GM19463 (cell line): Measurements from ENCODE around the gene PLSCR1.
"Not testable (repeated sequence)": the region's sequence is repeated elsewhere in the genome, so short reads cannot be mapped to it uniquely, and the experiment has no call there.

Source experiments
- ATAC-seq: cut with Tn5 transposase; IDR thresholded peaks from one replicate; pipeline ENCODE4 v1.9.1; 2021; ENCODE audit warnings: mild to moderate bottlenecking, moderate library complexity; ENCODE audit not compliant: unreplicated experiment

The PLSCR1 gene

GRCh38 chr3:146485297-146485696, 59.1 kb downstream of the PLSCR1 start:
- no peak for ATAC-seq

GRCh38 chr3:146476094-146476740, 68.2 kb downstream of the PLSCR1 start:
- ATAC-seq, result no peak

- ATAC-seq, result not testable (repeated sequence)
These were observed 69.4 kb downstream of the PLSCR1 start for GRCh38 chr3:146474976-146475375.

GRCh38 chr3:146473726-146474125, 70.7 kb downstream of the PLSCR1 start:
- no peak for ATAC-seq

- no peak for ATAC-seq
These were observed 71.8 kb downstream of the PLSCR1 start for GRCh38 chr3:146472611-146473010.

- no peak for ATAC-seq
These were observed 73.4 kb downstream of the PLSCR1 start for GRCh38 chr3:146471012-146471411.

GRCh38 chr3:146470425-146470990, 73.9 kb downstream of the PLSCR1 start:
- ATAC-seq, result no peak

- ATAC-seq, result peak; percentile 94
These were observed 75.0 kb downstream of the PLSCR1 start, which contains the start of gene PLSCR2 for GRCh38 chr3:146469150-146470017. PLSCR2 (minus strand) TSS chr3:146469561; CDS start chr3:146459904, 9,657 bp downstream.

GRCh38 chr3:146468671-146469149, 75.7 kb downstream of the PLSCR1 start:
- no peak for ATAC-seq

GRCh38 chr3:146468234-146468633, 76.2 kb downstream of the PLSCR1 start:
- no peak for ATAC-seq

GRCh38 chr3:146466604-146467003, 77.8 kb downstream of the PLSCR1 start:
- ATAC-seq, result no peak

- ATAC-seq, result no peak
These were observed 78.5 kb downstream of the PLSCR1 start for GRCh38 chr3:146465693-146466465.
